Thoracic aorta (tissue), 2 donors: ENCODE measurements around the gene ALDH3A1. TPM values are rescaled to one million over a fixed set of nuclear protein-coding genes. Genes with fewer than 3 reads are reported as not detected.

Experiments
- ATAC-seq: fragments of 150-250 bp; one replicate; pipeline ENCODE4 v1.8.0; 2017; ENCODE audit warnings: low read depth; ENCODE audit not compliant: insufficient number of reproducible peaks, low FRiP score
- DNase-seq: peaks from one replicate; pipeline ENCODE4 v3.0.0-alpha.2; 2020; ENCODE audit warnings: low spot score
- H3K27ac ChIP-seq, 2 donors: fragments of 200-600 bp; sonication (generic); 1 replicate in 1 of 2; 2 replicates in 1 of 2; pipeline ENCODE4 v1.5.1; 2016; ENCODE audit warnings: mild to moderate bottlenecking in 2 of 2, moderate library complexity in 2 of 2
- H3K27me3 ChIP-seq: fragments of 200-600 bp; sonication (generic); replicated peaks from 2 replicates; pipeline ENCODE4 v1.6.0; 2016; ENCODE audit warnings: mild to moderate bottlenecking; ENCODE audit not compliant: insufficient read depth
- H3K36me3 ChIP-seq: fragments of 200-600 bp; sonication (generic); one replicate; pipeline ENCODE4 v1.5.1; 2016
- H3K4me1 ChIP-seq, 2 donors: fragments of 200-600 bp; sonication (generic); 1 replicate in 1 of 2; 2 replicates in 1 of 2; pipeline versions ENCODE4 v1.5.1 to v1.6.0; 2016; ENCODE audit warnings: low read depth in 2 of 2, mild to moderate bottlenecking in 1 of 2; ENCODE audit not compliant: control insufficient read depth in 1 of 2
- H3K4me3 ChIP-seq: fragments of 200-600 bp; sonication (generic); 2 replicates; pipeline ENCODE4 v1.5.1; 2016; ENCODE audit warnings: mild to moderate bottlenecking
- H3K9me3 ChIP-seq: fragments of 200-600 bp; sonication (generic); 2 replicates; pipeline ENCODE4 v1.5.1; 2016
- total RNA-seq, 2 donors: library from RNA; depleted of rRNA; stranded (reverse); fragments of >200 nt; gene quantifications; one replicate each; pipeline versions ENCODE4 v1.1.0 to v1.2.3, GENCODE V29; 2016
- TF ChIP-seq, protein P1 (sequence below): fragments of 200-600 bp; sonication (generic); IDR thresholded peaks from one replicate; pipeline ENCODE4 v1.5.1; 2019; ENCODE audit warnings: antibody characterized with exemption

The ALDH3A1 gene
- total RNA-seq, 2 donors from 2014 or later, result 3.2 to 21.2 TPM

DNA sequence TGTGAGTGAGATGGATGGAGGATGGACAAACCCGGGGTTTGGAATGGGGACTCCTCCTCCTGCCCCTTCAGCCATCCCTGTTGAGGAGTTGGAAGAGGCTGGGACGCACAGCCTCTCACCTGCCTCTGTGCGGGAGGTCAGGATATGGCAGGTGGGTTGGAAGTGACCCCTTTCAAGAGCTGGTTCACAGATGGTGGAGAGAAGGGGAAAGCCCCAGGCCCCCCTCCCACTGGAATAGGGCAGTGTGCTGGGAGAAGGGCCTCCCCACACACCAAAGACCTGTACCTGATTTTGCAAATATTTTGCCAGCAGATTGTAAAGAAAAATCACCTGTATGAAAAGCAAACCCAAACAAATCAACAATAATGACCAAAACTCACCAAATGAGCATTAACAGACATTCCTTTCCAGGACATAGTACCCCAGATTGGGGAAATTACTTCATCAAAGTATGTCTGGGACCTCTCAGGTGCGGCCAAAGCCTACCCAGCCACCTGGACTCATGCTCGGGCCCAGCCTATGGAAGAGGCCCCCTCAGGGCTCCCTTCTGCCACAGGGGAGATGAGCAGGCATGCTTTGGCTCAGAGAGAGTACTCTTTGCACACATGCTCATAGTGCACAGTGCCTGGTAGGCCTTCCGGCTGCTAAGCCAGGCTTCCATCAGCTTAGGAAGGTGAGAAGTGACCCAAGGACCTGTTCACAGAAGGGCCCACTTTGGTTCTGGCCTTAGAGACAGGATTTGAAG, 39.5 kb downstream of the ALDH3A1 start:
- TF ChIP-seq, protein P1, sequence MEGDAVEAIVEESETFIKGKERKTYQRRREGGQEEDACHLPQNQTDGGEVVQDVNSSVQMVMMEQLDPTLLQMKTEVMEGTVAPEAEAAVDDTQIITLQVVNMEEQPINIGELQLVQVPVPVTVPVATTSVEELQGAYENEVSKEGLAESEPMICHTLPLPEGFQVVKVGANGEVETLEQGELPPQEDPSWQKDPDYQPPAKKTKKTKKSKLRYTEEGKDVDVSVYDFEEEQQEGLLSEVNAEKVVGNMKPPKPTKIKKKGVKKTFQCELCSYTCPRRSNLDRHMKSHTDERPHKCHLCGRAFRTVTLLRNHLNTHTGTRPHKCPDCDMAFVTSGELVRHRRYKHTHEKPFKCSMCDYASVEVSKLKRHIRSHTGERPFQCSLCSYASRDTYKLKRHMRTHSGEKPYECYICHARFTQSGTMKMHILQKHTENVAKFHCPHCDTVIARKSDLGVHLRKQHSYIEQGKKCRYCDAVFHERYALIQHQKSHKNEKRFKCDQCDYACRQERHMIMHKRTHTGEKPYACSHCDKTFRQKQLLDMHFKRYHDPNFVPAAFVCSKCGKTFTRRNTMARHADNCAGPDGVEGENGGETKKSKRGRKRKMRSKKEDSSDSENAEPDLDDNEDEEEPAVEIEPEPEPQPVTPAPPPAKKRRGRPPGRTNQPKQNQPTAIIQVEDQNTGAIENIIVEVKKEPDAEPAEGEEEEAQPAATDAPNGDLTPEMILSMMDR, result no peak
- Histone ChIP-seq H3K4me1 (peaks cover 10 to 14% of the 10 kb centered on the region in 2 donors), H3K9me3 (no peaks in the 10 kb centered on the region), H3K27me3 (no peaks in the 10 kb centered on the region), H3K27ac (no peak overlapping the region), H3K4me3 (no peak overlapping the region), H3K36me3 (no peaks in the 10 kb centered on the region)
- no peak for ATAC-seq
- DNase-seq, result no peak

GRCh38 chr17:19707728-19708221, 40.3 kb downstream of the ALDH3A1 start:
- H3K4me3 ChIP-seq, result no peak overlapping the region
- no peak for ATAC-seq
- H3K27ac ChIP-seq, result no peak overlapping the region

DNA sequence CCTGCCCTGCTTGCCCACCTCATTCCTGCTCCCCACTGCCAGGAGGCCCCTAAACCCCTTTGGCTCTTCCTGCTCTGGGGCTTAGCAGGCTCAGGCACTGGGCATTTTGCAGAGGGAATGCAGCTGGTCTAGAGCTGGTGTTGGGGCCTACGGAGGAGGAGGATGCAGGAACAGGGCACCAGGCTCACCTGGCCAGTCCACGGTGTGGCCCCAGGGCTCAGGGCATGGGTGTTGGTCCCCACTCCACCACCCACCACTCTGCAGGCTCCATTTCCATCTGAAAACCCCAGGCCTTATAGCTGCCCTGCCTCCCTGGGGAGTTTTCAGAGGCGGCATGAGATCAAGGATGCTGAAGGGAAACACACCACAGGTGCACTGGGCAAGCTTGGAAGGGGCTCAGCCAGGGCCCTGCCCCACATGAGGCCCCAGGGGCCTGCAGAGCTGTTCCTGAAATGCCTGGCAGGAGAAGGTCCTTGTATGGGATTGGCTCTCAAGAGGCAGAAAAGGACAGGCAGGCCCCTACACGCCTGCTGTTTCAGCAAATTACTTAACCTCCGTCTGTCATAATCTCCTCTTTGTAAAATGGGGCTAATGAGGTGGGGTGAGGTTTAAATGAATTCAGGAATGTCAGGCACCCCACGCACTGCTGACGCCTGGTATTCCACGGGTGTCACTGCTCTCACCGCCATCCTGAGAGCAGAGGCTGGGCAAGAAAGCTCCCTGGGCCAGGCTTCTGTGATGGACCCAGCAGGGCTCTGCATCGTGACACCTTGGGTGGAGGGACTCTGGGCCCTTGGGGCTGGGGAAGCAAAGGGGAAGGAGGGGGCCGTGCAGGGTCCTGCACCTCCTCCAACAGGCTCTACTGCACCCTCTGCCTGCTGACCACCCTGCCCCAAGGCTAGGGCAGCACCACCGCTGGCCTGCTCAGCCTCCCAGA, 41.0 kb downstream of the ALDH3A1 start:
- no peak for DNase-seq
- Histone ChIP-seq H3K27ac (no peak overlapping the region), H3K4me1 (peaks cover 10 to 19% of the 10 kb centered on the region in 2 donors), H3K9me3 (no peaks in the 10 kb centered on the region), H3K27me3 (no peaks in the 10 kb centered on the region), H3K36me3 (no peaks in the 10 kb centered on the region), H3K4me3 (no peak overlapping the region)
- TF ChIP-seq, protein P1, result no peak
- ATAC-seq, result no peak

More at GRCh38 chr17:19707728-19708221, 40.3 kb downstream of the ALDH3A1 start:
- Histone ChIP-seq H3K9me3 (no peaks in the 10 kb centered on the region), H3K4me1 (peaks cover 10 to 19% of the 10 kb centered on the region in 2 donors), H3K36me3 (no peaks in the 10 kb centered on the region), H3K27me3 (no peaks in the 10 kb centered on the region)
- no peak for DNase-seq
- TF ChIP-seq, protein P1, result no peak

DNA sequence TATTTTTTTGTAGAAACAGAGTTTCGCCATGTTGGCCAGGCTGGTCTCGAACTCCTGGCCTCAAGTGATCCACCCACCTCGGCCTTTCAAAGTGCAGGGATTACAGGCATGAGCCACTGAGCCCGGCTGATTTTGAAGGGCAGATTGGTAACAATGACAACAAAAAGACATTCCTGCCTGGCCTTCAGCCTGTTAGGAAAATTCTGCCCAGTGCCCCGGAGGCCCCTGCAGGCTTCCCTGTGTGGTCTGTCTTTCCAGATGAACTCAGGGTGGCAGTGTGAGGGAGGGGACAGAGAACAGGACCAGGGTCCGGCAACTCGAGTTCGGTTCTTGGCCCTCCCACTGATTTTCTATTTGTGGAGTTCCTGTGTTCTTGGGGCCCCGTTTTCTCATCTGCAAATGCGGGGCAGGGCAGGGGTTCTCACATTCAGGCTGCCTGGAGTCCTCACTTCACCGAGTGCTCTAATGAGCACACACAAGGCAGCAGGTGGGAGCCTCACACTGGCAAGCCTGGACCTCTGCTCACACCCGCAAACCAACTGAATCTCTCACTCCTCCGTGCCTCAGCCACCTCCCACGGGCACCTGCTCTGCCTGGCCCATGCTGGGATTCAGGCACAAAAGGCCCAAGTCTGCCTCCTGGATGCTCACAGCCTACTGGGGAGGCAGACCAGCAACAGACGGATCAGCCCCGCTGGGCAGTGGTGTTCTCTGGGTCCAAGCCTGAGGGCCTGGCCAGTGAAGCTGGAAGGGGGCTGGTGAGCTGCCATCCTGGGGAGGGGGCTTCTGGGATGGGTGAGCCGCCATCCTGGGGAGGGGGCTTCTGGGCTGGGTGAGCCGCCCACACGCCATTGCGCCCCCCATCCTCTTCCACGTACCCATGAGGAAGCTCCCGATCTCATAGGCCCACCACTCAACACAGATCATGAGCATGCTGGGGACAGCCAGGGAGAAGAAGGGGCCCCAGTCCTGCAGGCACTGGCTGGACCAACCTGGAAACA, 42.0 kb downstream of the ALDH3A1 start:
- Histone ChIP-seq H3K4me1 (peaks cover 10 to 19% of the 10 kb centered on the region in 2 donors), H3K4me3 (no peak overlapping the region), H3K27me3 (no peaks in the 10 kb centered on the region), H3K36me3 (no peaks in the 10 kb centered on the region), H3K27ac (no peak overlapping the region), H3K9me3 (no peaks in the 10 kb centered on the region)
- no peak for DNase-seq
- ATAC-seq, result no peak
- TF ChIP-seq, protein P1, result no peak
